ENCODE results near the gene ZC3HAV1. TPM values are rescaled to one million over a fixed set of nuclear protein-coding genes. Genes with fewer than 3 reads are reported as not detected.

Gene ZC3HAV1
- total RNA-seq, 3 donors from 2014 or later: 22.1 to 41.3 (median 37.7) TPM

DNA sequence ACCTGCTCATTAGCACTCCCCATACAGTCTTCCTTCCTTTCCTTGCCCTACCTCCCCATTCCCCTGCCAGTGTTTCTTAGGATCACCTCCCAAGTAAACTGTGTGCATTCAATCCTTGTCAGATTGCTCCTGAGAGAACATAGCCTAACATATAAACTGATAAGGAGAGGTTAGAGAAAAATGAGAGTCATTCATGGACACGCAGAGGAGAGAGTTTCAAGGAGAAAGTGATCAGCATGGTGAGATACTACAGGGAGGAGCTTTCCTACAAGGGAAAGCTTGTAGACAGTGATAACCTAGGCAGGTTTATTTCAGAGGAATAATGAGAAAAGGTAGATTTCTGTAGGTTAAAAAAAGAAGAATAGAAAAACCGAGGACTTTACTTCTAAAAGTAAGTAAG is 70.8 kb downstream of the ZC3HAV1 start:
- H3K36me3 ChIP-seq: no peaks in the 10 kb centered on the region
- TF ChIP-seq POLR2AphosphoS5 (IDR thresholded peaks at IDR 0.05): no peak
- TF ChIP-seq CTCF (IDR thresholded peaks at IDR 0.05): no peak
- no peak for TF ChIP-seq POLR2A (IDR thresholded peaks at IDR 0.05)
- no peaks in the 10 kb centered on the region for H3K27me3 ChIP-seq
- no peak overlapping the region for H3K4me3 ChIP-seq
- no peaks in the 10 kb centered on the region for H3K4me1 ChIP-seq
- DNase-seq (ENCODE audit: low spot score in 2 of 2): no peak
- intact Hi-C loops (cut with DNase I; ENCODE audit: low total_unique reads): no loop called here
- no peak overlapping the region for H3K27ac ChIP-seq
- no peaks in the 10 kb centered on the region for H3K9me3 ChIP-seq

DNA sequence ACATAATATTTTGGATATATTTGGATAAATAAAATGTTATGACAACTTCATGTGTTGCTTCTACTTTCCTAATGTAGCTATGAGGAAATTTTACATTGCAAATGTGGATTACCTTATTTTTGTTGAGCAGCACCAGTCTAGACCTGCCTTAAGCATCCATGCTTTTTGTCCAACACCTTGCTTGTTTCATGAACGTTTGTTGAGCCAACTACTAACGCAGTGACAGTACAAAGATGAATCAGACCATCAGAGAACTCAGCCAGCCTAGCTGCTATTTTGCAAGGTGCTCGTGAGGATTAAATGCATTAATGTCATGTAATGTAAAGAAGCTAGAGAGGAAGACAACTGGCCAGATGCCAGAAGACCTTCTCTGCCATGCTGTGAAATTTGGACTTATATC is 72.6 kb downstream of the ZC3HAV1 start:
- intact Hi-C loops (cut with DNase I; ENCODE audit: low total_unique reads): no loop called here

GRCh38 chr7:139035586-139036353 is 73.8 kb downstream of the ZC3HAV1 start, which contains the start of gene ZC3HAV1L:
Gene ZC3HAV1L (minus strand): TSS chr7:139036042. CDS start chr7:139036017, 25 bp downstream.
- intact Hi-C loops (cut with DNase I; ENCODE audit: low total_unique reads): no loop called here
- no peaks in the 10 kb centered on the region for H3K27me3 ChIP-seq
- TF ChIP-seq POLR2A (IDR thresholded peaks at IDR 0.05) (no peak), POLR2AphosphoS5 (IDR thresholded peaks at IDR 0.05) (peak in 2 of 3 donors; percentile 12 to 49)
- DNase-seq (ENCODE audit: low spot score in 2 of 2): peak; percentile 27 to 62
- no peaks in the 10 kb centered on the region for H3K9me3 ChIP-seq
- no peaks in the 10 kb centered on the region for H3K36me3 ChIP-seq
- H3K4me1 ChIP-seq: no peaks in the 10 kb centered on the region
- peak within 1 kb of the TSS; percentile 86 to 99 (median 89) for H3K4me3 ChIP-seq
- H3K27ac ChIP-seq: peak within 1 kb of the TSS; percentile 78 to 91

More for the DNA sequence above, 72.6 kb downstream of the ZC3HAV1 start:
- no peak overlapping the region for H3K4me3 ChIP-seq
- no peak for TF ChIP-seq POLR2A (IDR thresholded peaks at IDR 0.05)
- no peak for TF ChIP-seq CTCF (IDR thresholded peaks at IDR 0.05)
- TF ChIP-seq POLR2AphosphoS5 (IDR thresholded peaks at IDR 0.05): no peak
- no peaks in the 10 kb centered on the region for H3K9me3 ChIP-seq
- no peak for DNase-seq (ENCODE audit: low spot score in 2 of 2)
- H3K27ac ChIP-seq: no peak overlapping the region
- no peaks in the 10 kb centered on the region for H3K27me3 ChIP-seq
- H3K4me1 ChIP-seq: no peaks in the 10 kb centered on the region
- no peaks in the 10 kb centered on the region for H3K36me3 ChIP-seq

- TF ChIP-seq CTCF (IDR thresholded peaks at IDR 0.05) (no peak), POLR2A (IDR thresholded peaks at IDR 0.05) (no peak), POLR2AphosphoS5 (IDR thresholded peaks at IDR 0.05) (no peak)
- H3K9me3 ChIP-seq: no peaks in the 10 kb centered on the region
- intact Hi-C loops (cut with DNase I; ENCODE audit: low total_unique reads): no loop called here
- DNase-seq (ENCODE audit: low spot score in 2 of 2): no peak
- no peaks in the 10 kb centered on the region for H3K27me3 ChIP-seq
- peak overlapping the region; percentile 78 to 91 for H3K27ac ChIP-seq
- H3K4me3 ChIP-seq: peak overlapping the region; percentile 86 to 99 (median 89)
- H3K4me1 ChIP-seq: no peaks in the 10 kb centered on the region
- no peaks in the 10 kb centered on the region for H3K36me3 ChIP-seq
Measured at GRCh38 chr7:139034855-139035585, 74.5 kb downstream of the ZC3HAV1 start.

DNA sequence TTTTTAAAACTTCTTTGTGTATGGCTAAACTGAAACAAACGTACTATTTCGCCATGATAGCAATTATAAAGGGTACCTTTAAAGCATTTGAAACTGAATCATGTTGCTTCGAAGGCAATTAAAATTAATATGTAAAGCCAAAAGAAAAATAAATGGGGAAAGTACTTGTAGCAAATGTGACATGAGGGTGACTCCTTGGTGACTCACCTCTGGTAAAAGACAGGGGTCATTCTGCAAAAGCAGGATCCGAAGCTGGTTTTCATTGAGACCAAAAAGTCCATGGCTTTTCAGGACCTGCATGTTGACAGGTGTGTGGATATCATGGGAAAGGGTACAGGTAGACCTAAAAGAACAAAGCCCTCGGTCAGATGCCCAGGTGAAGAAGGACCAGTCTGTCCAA is 75.2 kb downstream of the ZC3HAV1 start:
- Histone ChIP-seq H3K9me3 (no peaks in the 10 kb centered on the region), H3K27me3 (no peaks in the 10 kb centered on the region), H3K27ac (peak overlapping the region; percentile 78 to 91), H3K4me3 (peak overlapping the region in 2 of 3 donors; percentile 89 to 99), H3K4me1 (no peaks in the 10 kb centered on the region), H3K36me3 (no peaks in the 10 kb centered on the region)
- no peak for DNase-seq (ENCODE audit: low spot score in 2 of 2)
- TF ChIP-seq POLR2A (IDR thresholded peaks at IDR 0.05) (no peak), POLR2AphosphoS5 (IDR thresholded peaks at IDR 0.05) (no peak), CTCF (IDR thresholded peaks at IDR 0.05) (no peak)
- intact Hi-C loops (cut with DNase I; ENCODE audit: low total_unique reads): no loop called here
